Cardiac fibroblast (primary cell): ENCODE results near the gene SLC29A3.
A peak's percentile ranks its signal among the peaks of the same experiment; 100 is the strongest.

Experiments used
- DNase-seq, 2 donors: peaks; one replicate each; pipeline versions ENCODE4 v3.0.0 to v3.0.0-alpha.2; 2010; ENCODE audit warnings: low read depth in 2 of 2
- H3K4me3 ChIP-seq, 2 donors: replicated peaks in 1 of 2; 1 replicate in 1 of 2; 2 replicates in 1 of 2; pipeline ENCODE4 v1.5.1; 2011; ENCODE audit warnings: low read depth in 2 of 2, low read length in 2 of 2, mild to moderate bottlenecking in 2 of 2, moderate library complexity in 1 of 2
- TF ChIP-seq, protein P1 (sequence below): IDR thresholded peaks from one replicate; pipeline ENCODE4 v1.5.1; 2011; ENCODE audit warnings: low read depth, mild to moderate bottlenecking, low read length, inconsistent platforms

SLC29A3 gene

DNA sequence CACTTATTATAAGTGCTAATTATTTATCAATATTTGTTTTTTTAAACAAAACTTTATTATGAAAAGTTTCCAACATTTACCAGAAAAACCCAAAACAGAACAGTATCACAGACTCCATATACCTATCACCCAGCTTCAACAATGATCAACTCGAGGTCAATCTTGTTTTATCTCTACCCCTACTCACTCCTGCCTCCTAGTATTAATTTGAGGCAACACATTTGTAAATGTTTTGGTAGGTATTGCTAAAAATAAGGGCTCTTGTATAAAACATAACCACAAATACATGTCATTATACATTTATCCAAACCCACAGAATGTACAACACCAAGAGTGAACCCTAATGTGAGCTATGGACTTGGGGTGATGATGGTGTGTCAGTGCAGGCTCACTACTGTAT lies 61.8 kb downstream of the SLC29A3 start:
- TF ChIP-seq, protein P1, sequence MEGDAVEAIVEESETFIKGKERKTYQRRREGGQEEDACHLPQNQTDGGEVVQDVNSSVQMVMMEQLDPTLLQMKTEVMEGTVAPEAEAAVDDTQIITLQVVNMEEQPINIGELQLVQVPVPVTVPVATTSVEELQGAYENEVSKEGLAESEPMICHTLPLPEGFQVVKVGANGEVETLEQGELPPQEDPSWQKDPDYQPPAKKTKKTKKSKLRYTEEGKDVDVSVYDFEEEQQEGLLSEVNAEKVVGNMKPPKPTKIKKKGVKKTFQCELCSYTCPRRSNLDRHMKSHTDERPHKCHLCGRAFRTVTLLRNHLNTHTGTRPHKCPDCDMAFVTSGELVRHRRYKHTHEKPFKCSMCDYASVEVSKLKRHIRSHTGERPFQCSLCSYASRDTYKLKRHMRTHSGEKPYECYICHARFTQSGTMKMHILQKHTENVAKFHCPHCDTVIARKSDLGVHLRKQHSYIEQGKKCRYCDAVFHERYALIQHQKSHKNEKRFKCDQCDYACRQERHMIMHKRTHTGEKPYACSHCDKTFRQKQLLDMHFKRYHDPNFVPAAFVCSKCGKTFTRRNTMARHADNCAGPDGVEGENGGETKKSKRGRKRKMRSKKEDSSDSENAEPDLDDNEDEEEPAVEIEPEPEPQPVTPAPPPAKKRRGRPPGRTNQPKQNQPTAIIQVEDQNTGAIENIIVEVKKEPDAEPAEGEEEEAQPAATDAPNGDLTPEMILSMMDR: no peak
- no peak for DNase-seq

DNA sequence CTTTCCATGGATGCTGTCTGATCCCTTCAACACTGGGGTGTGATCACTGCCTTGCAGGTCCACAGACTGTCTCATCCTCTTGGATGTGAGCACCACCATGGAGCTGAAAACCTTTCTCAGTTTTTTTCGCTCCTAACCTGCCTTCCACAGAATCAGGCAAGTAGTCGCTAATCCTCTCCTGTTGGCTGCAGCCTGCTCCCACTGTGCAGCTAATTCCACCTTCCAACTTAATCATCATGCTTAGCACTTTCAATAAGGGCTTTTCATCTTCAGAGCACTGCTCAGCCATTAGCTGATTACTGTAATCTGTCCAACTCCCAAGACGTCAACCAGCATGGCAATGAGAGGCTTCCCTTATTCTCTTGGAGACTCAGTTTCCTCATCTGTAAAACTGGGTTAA lies 62.6 kb downstream of the SLC29A3 start:
- TF ChIP-seq, protein P1: no peak
- DNase-seq: no peak
- H3K4me3 ChIP-seq: no peak overlapping the region

More for the DNA sequence above, 61.8 kb downstream of the SLC29A3 start:
- no peak overlapping the region for H3K4me3 ChIP-seq

DNA sequence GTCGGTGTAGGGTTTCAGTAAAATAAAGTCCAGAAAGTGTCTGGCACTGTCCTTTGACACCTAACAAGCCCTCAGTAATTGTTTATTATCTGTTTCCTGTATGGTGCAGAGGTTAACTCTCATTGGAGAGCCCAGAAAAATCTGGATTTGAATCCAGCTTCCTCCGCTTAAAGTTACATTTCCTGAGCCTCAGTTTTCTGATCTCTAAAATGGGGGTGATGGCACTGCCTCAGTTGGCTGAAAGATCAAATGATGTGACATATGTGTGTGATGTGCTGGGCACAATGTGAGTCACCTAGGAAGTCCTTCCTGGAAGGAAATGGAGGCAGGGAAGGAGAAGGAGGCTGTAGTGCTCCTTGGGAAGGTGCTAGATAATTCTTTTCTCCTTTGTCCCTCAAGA lies 63.0 kb downstream of the SLC29A3 start:
- no peak overlapping the region for H3K4me3 ChIP-seq
- TF ChIP-seq, protein P1: no peak
- DNase-seq: no peak

DNA sequence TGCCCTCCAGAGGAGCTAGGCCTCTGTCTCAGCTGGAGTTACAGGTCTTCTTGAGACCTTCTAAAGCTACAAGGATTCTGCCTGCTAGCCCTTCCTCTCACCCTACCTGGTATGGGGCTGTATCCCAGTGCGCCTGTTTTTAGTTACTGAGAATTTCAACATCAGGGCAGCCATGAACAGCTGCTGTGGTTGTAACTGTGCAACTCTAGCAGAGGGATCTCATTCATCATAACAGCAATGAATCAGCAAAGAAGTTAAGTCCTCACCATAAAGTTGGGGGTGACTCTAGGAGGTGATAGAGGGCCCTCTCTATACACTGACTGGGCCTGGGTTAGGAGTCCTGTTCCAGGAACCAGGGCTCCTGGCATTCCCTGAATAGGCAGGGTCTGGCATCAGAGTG lies 63.7 kb downstream of the SLC29A3 start:
- H3K4me3 ChIP-seq: no peak overlapping the region
- no peak for DNase-seq
- TF ChIP-seq, protein P1: no peak

DNA sequence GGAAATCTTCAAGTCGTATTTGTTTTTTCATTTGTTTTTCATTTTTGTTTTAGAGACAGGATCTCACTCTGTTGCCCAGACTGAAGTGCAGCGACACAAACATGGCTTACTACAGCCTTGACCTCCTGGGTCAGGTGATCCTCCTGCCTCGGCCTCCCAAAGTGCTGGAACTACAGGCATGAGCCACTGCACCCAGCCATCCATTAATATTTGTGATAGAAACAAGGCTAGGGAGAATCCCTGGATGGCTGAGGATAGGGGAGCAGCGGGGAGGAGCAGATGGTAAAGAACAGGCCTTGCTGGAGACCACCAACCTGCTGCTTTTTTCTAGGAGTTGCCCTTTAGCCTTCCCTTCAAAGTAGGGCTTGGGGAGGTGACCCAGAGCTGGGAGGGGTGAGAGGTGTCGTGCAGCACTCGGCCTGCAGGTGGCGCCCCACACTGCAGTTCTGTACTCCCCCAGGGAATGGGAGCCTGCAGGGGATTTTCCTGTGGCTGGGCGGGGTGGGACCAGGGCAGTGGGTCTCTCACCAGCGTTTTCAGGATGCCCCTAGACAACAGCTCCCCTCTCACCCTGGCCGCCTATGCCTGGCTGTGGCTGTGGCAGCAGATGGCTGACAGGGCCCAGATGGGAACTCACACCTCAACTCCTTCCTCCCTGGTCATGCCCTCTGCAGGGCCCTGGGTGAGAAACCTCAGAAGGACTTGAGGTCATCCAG lies 65.1 kb downstream of the SLC29A3 start:
- no peak overlapping the region for H3K4me3 ChIP-seq
- DNase-seq: peak; percentile 48 to 52
- TF ChIP-seq, protein P1: peak; percentile 92

DNA sequence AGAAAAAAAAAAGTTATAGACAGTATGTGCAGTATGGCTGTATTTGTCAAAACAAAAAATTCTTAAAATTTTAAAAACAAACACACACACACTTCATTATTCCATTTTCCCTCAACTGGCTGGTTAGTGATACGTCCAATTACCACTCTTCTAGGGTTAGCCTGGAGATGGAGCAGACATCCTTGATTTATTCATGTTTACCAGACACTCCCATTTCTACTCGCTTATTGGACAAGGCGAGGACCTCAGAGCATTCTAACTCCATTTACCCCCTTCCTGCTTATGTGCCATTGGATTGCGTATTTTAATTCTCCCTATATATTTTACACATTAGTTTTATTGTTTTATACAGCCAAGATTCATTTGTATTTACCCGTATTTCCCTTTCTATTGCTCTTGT lies 69.1 kb downstream of the SLC29A3 start:
- H3K4me3 ChIP-seq: no peak overlapping the region
- TF ChIP-seq, protein P1: no peak
- no peak for DNase-seq
